Ovary (tissue), 9 donors: ENCODE data around the gene IRF4. TPM values are rescaled to one million over a fixed set of nuclear protein-coding genes. Genes with fewer than 3 reads are reported as not detected.

Experiments
- DNase-seq, 5 donors: peaks; one replicate each; pipeline ENCODE4 v3.0.0-alpha.2; 2019 to 2020
- H3K27ac ChIP-seq, 2 donors: fragments of 200-600 bp; one replicate each; pipeline versions ENCODE4 v1.5.1 to v1.8.0; 2019 to 2022
- H3K27me3 ChIP-seq: fragments of 200-600 bp; one replicate; pipeline ENCODE4 v1.8.0; 2022
- H3K36me3 ChIP-seq: fragments of 200-600 bp; sonication (generic); one replicate; pipeline ENCODE4 v1.5.1; 2019
- H3K4me1 ChIP-seq: one replicate; pipeline ENCODE4 v1.8.1; 2013; ENCODE audit warnings: mild to moderate bottlenecking, moderate library complexity; ENCODE audit not compliant: insufficient read depth
- H3K4me3 ChIP-seq: fragments of 200-600 bp; sonication (generic); one replicate; pipeline ENCODE4 v1.5.1; 2017
- H3K9me3 ChIP-seq, 2 donors: fragments of 200-600 bp in 1 of 2; sonication (generic) in 1 of 2; one replicate each; pipeline versions ENCODE4 v1.5.1 to v1.8.1; 2013 to 2019; ENCODE audit warnings: mild to moderate bottlenecking in 1 of 2, moderate library complexity in 1 of 2
- CTCF ChIP-seq, 3 donors: fragments of 450-650 bp in 2 of 3; fragments of 200-600 bp in 1 of 3; IDR thresholded peaks; one replicate each; pipeline versions ENCODE4 v1.5.1 to v1.8.0; 2016 to 2022; ENCODE audit warnings: antibody characterized with exemption in 3 of 3, mild to moderate bottlenecking in 1 of 3
- EP300 ChIP-seq: sonication (generic); formaldehyde crosslinking; IDR thresholded peaks from one replicate; pipeline ENCODE4 v1.6.1; 2017; ENCODE audit warnings: antibody characterized with exemption
- POLR2A ChIP-seq: fragments of 450-650 bp; IDR thresholded peaks from one replicate; pipeline ENCODE4 v1.6.1; 2017; ENCODE audit warnings: antibody characterized with exemption, mild to moderate bottlenecking, moderate library complexity
- WGBS, 3 donors: extraction: QIAGEN DNeasy Blood & Tissue Kit in 1 of 3; methylation state at CpG; one replicate each; pipeline versions ENCODE4 v1.1.5 to v1.1.7; 2013 to 2017; 5-methylcytosine and 5-hydroxymethylcytosine counted together
- intact Hi-C, 4 donors: fragments of 100-400 bp; cut with DNase I; formaldehyde crosslinking; loops; one replicate each; pipeline versions ENCODE4 v1.11.0 to v1.15.1; 2022 to 2023
- polyA plus RNA-seq, 2 donors: library from polyadenylated mRNA; stranded (reverse); fragments of 200-250 nt in 1 of 2; fragments of 350-450 nt in 1 of 2; fragmentation: Illumina TruSeq in 1 of 2; extraction: RNeasy Lipid Tissue Mini Kit (QIAGEN cat#74804) in 1 of 2; gene quantifications; one replicate each; pipeline ENCODE4 v1.2.3, GENCODE V29; 2013 to 2014
- total RNA-seq, 7 donors: library from RNA; depleted of rRNA in 2 of 7; stranded (reverse); fragments of >200 nt in 2 of 7; fragmentation: NEBNext Ultra II Directional in 3 of 7; extraction: Animal tissue kit (Norgen Biotek cat#: 25700) in 3 of 7; gene quantifications; one replicate each; pipeline versions ENCODE4 v1.1.0 to v1.2.4, GENCODE V29; 2016 to 2023
- donor health status: DM: no; HTN: no; CAD: no; lungs with moderate emphysema.
- donor health status: DM: no; HTN: no; CAD: no.
- donor health status: Bipolar disorder and iron deficiency.
- donor health status: DM: yes; HTN: yes; CAD: no.
- donor health status: DM: no; HTN: no; CAD: no.
- donor health status: DM: yes; HTN: yes; CAD: no.

The IRF4 gene
- total and polyA plus RNA-seq, 9 donors, result 0.12 to 20.7 (median 1.0) TPM

GRCh38 chr6:356828-357251 is 34.7 kb upstream of the IRF4 start:
- H3K9me3 ChIP-seq, result no peaks in the 10 kb centered on the region
- no peak overlapping the region for H3K27ac ChIP-seq
- no peak overlapping the region for H3K4me3 ChIP-seq
- no peaks in the 10 kb centered on the region for H3K4me1 ChIP-seq
- H3K36me3 ChIP-seq, result no peaks in the 10 kb centered on the region
- intact Hi-C loops, result no loop called here
- H3K27me3 ChIP-seq, result no peaks in the 10 kb centered on the region
- 80 to 83% (median 82%) methylated on average over 11 of the region's 11 CpGs for WGBS, 3 donors
- TF ChIP-seq POLR2A (no peak), CTCF (IDR thresholded peaks at IDR 0.05) (no peak), EP300 (no peak)
- DNase-seq, result peak in 1 of 5 donors; percentile 33

GRCh38 chr6:357261-357790 is 34.2 kb upstream of the IRF4 start:
- TF ChIP-seq CTCF (IDR thresholded peaks at IDR 0.05) (no peak), EP300 (no peak), POLR2A (no peak)
- 84 to 85% (median 85%) methylated on average over 12 of the region's 12 CpGs for WGBS, 3 donors
- intact Hi-C loops, result no loop called here

GRCh38 chr6:357791-358341 is 33.7 kb upstream of the IRF4 start:
- H3K27me3 ChIP-seq, result no peaks in the 10 kb centered on the region
- no peak overlapping the region for H3K4me3 ChIP-seq
- no peaks in the 10 kb centered on the region for H3K9me3 ChIP-seq
- no peak overlapping the region for H3K27ac ChIP-seq
- WGBS, 3 donors, result 77 to 82% (median 80%) methylated on average over 13 of the region's 13 CpGs
- intact Hi-C loops, result no loop called here
- peak in 1 of 5 donors; percentile 27 for DNase-seq
- H3K36me3 ChIP-seq, result no peaks in the 10 kb centered on the region
- TF ChIP-seq CTCF (IDR thresholded peaks at IDR 0.05) (no peak), EP300 (no peak), POLR2A (no peak)
- no peaks in the 10 kb centered on the region for H3K4me1 ChIP-seq

More at GRCh38 chr6:357261-357790, 34.2 kb upstream of the IRF4 start:
- H3K36me3 ChIP-seq, result no peaks in the 10 kb centered on the region
- H3K4me1 ChIP-seq, result no peaks in the 10 kb centered on the region
- H3K27me3 ChIP-seq, result no peaks in the 10 kb centered on the region
- H3K9me3 ChIP-seq, result no peaks in the 10 kb centered on the region
- DNase-seq, result peak in 1 of 5 donors; percentile 35
- H3K4me3 ChIP-seq, result no peak overlapping the region
- H3K27ac ChIP-seq, result no peak overlapping the region

GRCh38 chr6:358432-358831 is 33.1 kb upstream of the IRF4 start:
- Histone ChIP-seq H3K4me3 (no peak overlapping the region), H3K27ac (no peak overlapping the region), H3K4me1 (no peaks in the 10 kb centered on the region), H3K36me3 (no peaks in the 10 kb centered on the region), H3K27me3 (no peaks in the 10 kb centered on the region), H3K9me3 (no peaks in the 10 kb centered on the region)
- 83 to 93% (median 87%) methylated on average over 4 of the region's 4 CpGs for WGBS, 3 donors
- no peak for TF ChIP-seq POLR2A
- TF ChIP-seq EP300, result no peak
- TF ChIP-seq CTCF (IDR thresholded peaks at IDR 0.05), result no peak
- peak in 1 of 5 donors; percentile 33 for DNase-seq
- intact Hi-C loops, result no loop called here
